Activated T-helper 17 cell treated with anti-CD3 and anti-CD28 coated beads, Interleukin-2, amount 50 U/mL, for 72 hours (primary cell): ENCODE results near the gene SPTLC3. TPM values are rescaled to one million over a fixed set of nuclear protein-coding genes. Genes with fewer than 3 reads are reported as not detected.

Source experiments
- ATAC-seq: fragments of 150-1000 bp; cut with Tn5 transposase; replicated peaks from 2 replicates; pipeline ENCODE4 v1.10.0; 2021; ENCODE audit warnings: mild to moderate bottlenecking, moderate library complexity
- H3K27ac Mint-ChIP-seq: one replicate; pipeline ENCODE4 v1.8.0; 2022; ENCODE audit warnings: mixed read lengths
- H3K27me3 Mint-ChIP-seq: one replicate; pipeline ENCODE4 v1.8.0; 2022; ENCODE audit warnings: mixed read lengths
- H3K36me3 Mint-ChIP-seq: one replicate; pipeline ENCODE4 v1.8.0; 2022; ENCODE audit warnings: low read depth, mild to moderate bottlenecking, mixed read lengths
- H3K4me1 Mint-ChIP-seq: one replicate; pipeline ENCODE4 v1.8.0; 2022; ENCODE audit warnings: mixed read lengths
- H3K4me3 Mint-ChIP-seq: one replicate; pipeline ENCODE4 v1.8.0; 2022; ENCODE audit warnings: mild to moderate bottlenecking, mixed read lengths
- H3K9me3 Mint-ChIP-seq: one replicate; pipeline ENCODE4 v1.8.0; 2022; ENCODE audit warnings: mixed read lengths
- total RNA-seq, 2 donors: library from RNA; stranded (reverse); gene quantifications; one replicate each; pipeline ENCODE4 v1.2.3, GENCODE V29; 2022

The SPTLC3 gene
- total RNA-seq, 2 donors from 2014 or later, result not detected

GRCh38 chr20:13110796-13111195 lies 102.0 kb downstream of the SPTLC3 start:
- Mint-ChIP-seq H3K9me3 (no peaks in the 10 kb centered on the region), H3K27ac (no peak overlapping the region), H3K4me1 (no peaks in the 10 kb centered on the region), H3K4me3 (no peak overlapping the region), H3K27me3 (peaks cover 11% of the 10 kb centered on the region), H3K36me3 (no peaks in the 10 kb centered on the region)
- no peak for ATAC-seq

GRCh38 chr20:13111249-13111911 lies 102.6 kb downstream of the SPTLC3 start:
- H3K27me3 Mint-ChIP-seq, result peaks cover 7% of the 10 kb centered on the region
- ATAC-seq, result no peak
- H3K27ac Mint-ChIP-seq, result no peak overlapping the region
- no peaks in the 10 kb centered on the region for H3K36me3 Mint-ChIP-seq
- H3K9me3 Mint-ChIP-seq, result no peaks in the 10 kb centered on the region
- H3K4me1 Mint-ChIP-seq, result no peaks in the 10 kb centered on the region
- no peak overlapping the region for H3K4me3 Mint-ChIP-seq

GRCh38 chr20:13113731-13114130 lies 105.0 kb downstream of the SPTLC3 start:
- H3K27me3 Mint-ChIP-seq, result no peaks in the 10 kb centered on the region
- ATAC-seq, result no peak
- no peak overlapping the region for H3K4me3 Mint-ChIP-seq
- no peaks in the 10 kb centered on the region for H3K36me3 Mint-ChIP-seq
- H3K9me3 Mint-ChIP-seq, result no peaks in the 10 kb centered on the region
- H3K27ac Mint-ChIP-seq, result no peak overlapping the region
- no peaks in the 10 kb centered on the region for H3K4me1 Mint-ChIP-seq

- Mint-ChIP-seq H3K4me3 (no peak overlapping the region), H3K27ac (no peak overlapping the region), H3K4me1 (no peaks in the 10 kb centered on the region), H3K36me3 (no peaks in the 10 kb centered on the region), H3K27me3 (no peaks in the 10 kb centered on the region), H3K9me3 (no peaks in the 10 kb centered on the region)
- no peak for ATAC-seq
Measured at GRCh38 chr20:13117200-13117599, 108.4 kb downstream of the SPTLC3 start.

GRCh38 chr20:13118676-13119075 lies 109.9 kb downstream of the SPTLC3 start:
- no peak for ATAC-seq
- Mint-ChIP-seq H3K4me1 (no peaks in the 10 kb centered on the region), H3K9me3 (no peaks in the 10 kb centered on the region), H3K36me3 (no peaks in the 10 kb centered on the region), H3K27ac (no peak overlapping the region), H3K4me3 (no peak overlapping the region), H3K27me3 (no peaks in the 10 kb centered on the region)

GRCh38 chr20:13119583-13119982 lies 110.8 kb downstream of the SPTLC3 start:
- no peaks in the 10 kb centered on the region for H3K9me3 Mint-ChIP-seq
- no peaks in the 10 kb centered on the region for H3K27me3 Mint-ChIP-seq
- ATAC-seq, result peak; percentile 57
- H3K27ac Mint-ChIP-seq, result no peak overlapping the region
- no peaks in the 10 kb centered on the region for H3K36me3 Mint-ChIP-seq
- no peak overlapping the region for H3K4me3 Mint-ChIP-seq
- H3K4me1 Mint-ChIP-seq, result no peaks in the 10 kb centered on the region

- Mint-ChIP-seq H3K27ac (no peak overlapping the region), H3K4me1 (no peaks in the 10 kb centered on the region), H3K9me3 (no peaks in the 10 kb centered on the region), H3K27me3 (no peaks in the 10 kb centered on the region), H3K36me3 (no peaks in the 10 kb centered on the region), H3K4me3 (no peak overlapping the region)
- ATAC-seq, result no peak
Measured at GRCh38 chr20:13120471-13120870, 111.7 kb downstream of the SPTLC3 start.

- Mint-ChIP-seq H3K36me3 (no peaks in the 10 kb centered on the region), H3K4me3 (no peak overlapping the region), H3K9me3 (no peaks in the 10 kb centered on the region), H3K27ac (no peak overlapping the region), H3K27me3 (no peaks in the 10 kb centered on the region), H3K4me1 (no peaks in the 10 kb centered on the region)
- ATAC-seq, result peak; percentile 40
Measured at GRCh38 chr20:13121840-13122515, 113.2 kb downstream of the SPTLC3 start.

GRCh38 chr20:13125486-13125885 lies 116.7 kb downstream of the SPTLC3 start:
- Mint-ChIP-seq H3K9me3 (peaks cover 3% of the 10 kb centered on the region), H3K4me3 (no peak overlapping the region), H3K27ac (no peak overlapping the region), H3K36me3 (no peaks in the 10 kb centered on the region), H3K27me3 (peaks cover 4% of the 10 kb centered on the region), H3K4me1 (no peaks in the 10 kb centered on the region)
- no peak for ATAC-seq

GRCh38 chr20:13128173-13128572 lies 119.4 kb downstream of the SPTLC3 start:
- Mint-ChIP-seq H3K4me3 (no peak overlapping the region), H3K36me3 (no peaks in the 10 kb centered on the region), H3K27me3 (peaks cover 18% of the 10 kb centered on the region), H3K9me3 (peaks cover 3% of the 10 kb centered on the region), H3K4me1 (no peaks in the 10 kb centered on the region), H3K27ac (no peak overlapping the region)
- ATAC-seq, result no peak

- no peak overlapping the region for H3K4me3 Mint-ChIP-seq
- no peaks in the 10 kb centered on the region for H3K4me1 Mint-ChIP-seq
- ATAC-seq, result no peak
- H3K27me3 Mint-ChIP-seq, result peaks cover 22% of the 10 kb centered on the region
- H3K36me3 Mint-ChIP-seq, result no peaks in the 10 kb centered on the region
- peaks cover 3% of the 10 kb centered on the region for H3K9me3 Mint-ChIP-seq
- H3K27ac Mint-ChIP-seq, result no peak overlapping the region
Measured at GRCh38 chr20:13130061-13130706, 121.4 kb downstream of the SPTLC3 start.

GRCh38 chr20:13130707-13131103 lies 121.9 kb downstream of the SPTLC3 start:
- Mint-ChIP-seq H3K9me3 (peaks cover 3% of the 10 kb centered on the region), H3K27me3 (peaks cover 22% of the 10 kb centered on the region), H3K36me3 (no peaks in the 10 kb centered on the region), H3K4me1 (no peaks in the 10 kb centered on the region), H3K27ac (no peak overlapping the region), H3K4me3 (no peak overlapping the region)
- ATAC-seq, result no peak

- Mint-ChIP-seq H3K36me3 (no peaks in the 10 kb centered on the region), H3K4me3 (no peak overlapping the region), H3K27me3 (peaks cover 22% of the 10 kb centered on the region), H3K9me3 (peaks cover 3% of the 10 kb centered on the region), H3K4me1 (no peaks in the 10 kb centered on the region), H3K27ac (no peak overlapping the region)
- no peak for ATAC-seq
Measured at GRCh38 chr20:13131688-13132087, 122.9 kb downstream of the SPTLC3 start.

GRCh38 chr20:13139459-13140150 lies 130.8 kb downstream of the SPTLC3 start:
- peaks cover 10% of the 10 kb centered on the region for H3K27me3 Mint-ChIP-seq
- H3K27ac Mint-ChIP-seq, result no peak overlapping the region
- no peaks in the 10 kb centered on the region for H3K4me1 Mint-ChIP-seq
- peak; percentile 29 for ATAC-seq
- no peaks in the 10 kb centered on the region for H3K36me3 Mint-ChIP-seq
- H3K9me3 Mint-ChIP-seq, result peaks cover 4% of the 10 kb centered on the region
- no peak overlapping the region for H3K4me3 Mint-ChIP-seq
